Heart right ventricle (tissue), 16 donors: ENCODE measurements around the gene FAM78B. TPM values are rescaled to one million over a fixed set of nuclear protein-coding genes. Genes with fewer than 3 reads are reported as not detected.
A peak's percentile ranks its signal among the peaks of the same experiment; 100 is the strongest.

Source experiments
- ATAC-seq, 8 donors: fragments of 200-7000 bp; cut with Tn5 transposase; one replicate each; pipeline ENCODE4 v1.9.1; 2020; ENCODE audit warnings: mild to moderate bottlenecking in 8 of 8, moderate library complexity in 8 of 8, moderate number of reproducible peaks in 1 of 8
- DNase-seq, 2 donors: peaks; one replicate each; pipeline ENCODE4 v3.0.0-alpha.2; 2020
- H3K27ac ChIP-seq, 10 donors: fragments of 200-600 bp; sonication (generic) in 2 of 10; one replicate each; pipeline versions ENCODE4 v1.5.0 to v1.8.0; 2020 to 2022; ENCODE audit warnings: mild to moderate bottlenecking in 3 of 10
- H3K27me3 ChIP-seq, 7 donors: fragments of 200-600 bp; one replicate each; pipeline ENCODE4 v1.8.0; 2021 to 2022; ENCODE audit warnings: mild to moderate bottlenecking in 2 of 7
- H3K36me3 ChIP-seq, 9 donors: fragments of 200-600 bp; sonication (generic) in 1 of 9; one replicate each; pipeline versions ENCODE4 v1.5.0 to v1.8.0; 2020 to 2022; ENCODE audit warnings: mild to moderate bottlenecking in 2 of 9
- H3K4me1 ChIP-seq, 9 donors: fragments of 200-600 bp; sonication (generic) in 1 of 9; one replicate each; pipeline versions ENCODE4 v1.5.0 to v1.8.0; 2020 to 2022; ENCODE audit warnings: mild to moderate bottlenecking in 4 of 9
- H3K4me3 ChIP-seq, 10 donors: fragments of 200-600 bp; sonication (generic) in 2 of 10; one replicate each; pipeline versions ENCODE4 v1.5.0 to v1.8.0; 2020 to 2022; ENCODE audit warnings: mild to moderate bottlenecking in 7 of 10, moderate library complexity in 2 of 10
- H3K9me3 ChIP-seq, 11 donors: fragments of 200-600 bp in 10 of 11; sonication (generic) in 2 of 11; one replicate each; pipeline versions ENCODE4 v1.5.0 to v1.8.0; 2013 to 2022; ENCODE audit warnings: mild to moderate bottlenecking in 2 of 11, control low read depth in 1 of 11, moderate library complexity in 1 of 11
- WGBS, 2 donors: extraction: QIAGEN DNeasy Blood & Tissue Kit; methylation state at CpG; one replicate each; pipeline ENCODE4 v1.1.7; 2013; ENCODE audit warnings: inconsistent platforms in 1 of 2; 5-methylcytosine and 5-hydroxymethylcytosine counted together
- intact Hi-C, 10 donors: fragments of 100-400 bp; cut with DNase I; formaldehyde crosslinking; loops; one replicate each; pipeline versions ENCODE4 v1.11.1 to v1.14.2; 2022
- polyA plus RNA-seq, 2 donors: library from polyadenylated mRNA; stranded (reverse); fragments of 200-250 nt; gene quantifications; one replicate each; pipeline ENCODE4 v1.2.3, GENCODE V29; 2013
- total RNA-seq, 10 donors: library from RNA; stranded (reverse); fragmentation: NEBNext Ultra II Directional in 3 of 10; extraction: Animal tissue kit (Norgen Biotek cat#: 25700) in 3 of 10; gene quantifications; one replicate each; pipeline versions ENCODE4 v1.2.1 to v1.2.4, GENCODE V29; 2021 to 2023
- TF ChIP-seq, protein P1 (sequence below), 9 donors: fragments of 200-600 bp; sonication (generic) in 2 of 9; IDR thresholded peaks; one replicate each; pipeline versions ENCODE4 v1.5.0 to v1.8.0; 2021 to 2022; ENCODE audit warnings: antibody characterized with exemption in 9 of 9, mild to moderate bottlenecking in 5 of 9, moderate library complexity in 1 of 9
- donor health status: Arrhythmogenic right ventricular cardiomyopathy.
- donor health status: ischemic (EF 13 %, LVEDD 7.1; RV severe dilation, severe dysfunction).
- donor health status: healthy with polysubstance abuse.
- donor health status: DM: no; HTN: yes; CAD: no.
- donor health status: DM: no; HTN: no; CAD: no.
- donor health status: ischemic (EF 25% LVEDD 6.9; RV normal size, moderate dysfunction).
- donor health status: ischemic (EF 25% LVEDD 5.7; RV mildly dilated, moderate dysfunction).
- donor health status: healthy.
- donor health status: DM: yes; HTN: yes; CAD: no.
- donor health status: Ischemic cardiomyopathy.
- donor health status: ischemic (EF 35%, LVEDD 5.7; RV mildly dilated, moderate dysfunction).
- donor health status: nonischemic (EF 11% LVEDD 7.7; RV severe dilation, severe dysfunction).
- donor health status: DM: yes; HTN: yes; CAD: no.
- donor health status: PGD.
- donor health status: ischemic (EF 29% LVEDD 5.4; RV normal size, mild dysfunction).
- donor health status: nonischemic (EF 23%, LVEDD 6.1; RV moderate dilation, normal function).

FAM78B gene
- total and polyA plus RNA-seq, 12 donors: 1.4 to 5.4 (median 2.4) TPM

DNA sequence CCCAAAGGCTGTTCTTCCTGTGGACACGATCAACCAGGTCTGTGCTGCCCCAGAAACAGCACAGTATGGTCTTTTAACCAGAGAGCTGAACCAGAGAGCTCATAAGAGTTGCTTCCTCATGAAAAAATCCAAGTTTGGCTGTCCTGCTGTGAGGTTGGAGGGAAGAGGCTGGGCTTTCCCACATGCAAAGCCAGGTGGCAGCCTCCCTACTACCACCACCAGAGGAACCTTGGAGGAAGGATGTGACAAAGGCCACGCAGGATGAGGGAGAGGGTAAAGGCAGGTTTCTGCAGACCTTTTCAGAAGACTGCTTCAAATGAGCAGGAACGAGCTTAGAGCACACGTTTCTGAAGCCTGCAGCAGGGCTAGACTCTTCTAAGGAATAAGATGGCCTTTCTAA lies 27.1 kb downstream of the FAM78B start:
- H3K27ac ChIP-seq: no peak overlapping the region
- 56 to 62% methylated on average over 4 of the region's 4 CpGs for WGBS, 2 donors
- no peak for DNase-seq
- no peak overlapping the region for H3K4me3 ChIP-seq
- TF ChIP-seq, protein P1, sequence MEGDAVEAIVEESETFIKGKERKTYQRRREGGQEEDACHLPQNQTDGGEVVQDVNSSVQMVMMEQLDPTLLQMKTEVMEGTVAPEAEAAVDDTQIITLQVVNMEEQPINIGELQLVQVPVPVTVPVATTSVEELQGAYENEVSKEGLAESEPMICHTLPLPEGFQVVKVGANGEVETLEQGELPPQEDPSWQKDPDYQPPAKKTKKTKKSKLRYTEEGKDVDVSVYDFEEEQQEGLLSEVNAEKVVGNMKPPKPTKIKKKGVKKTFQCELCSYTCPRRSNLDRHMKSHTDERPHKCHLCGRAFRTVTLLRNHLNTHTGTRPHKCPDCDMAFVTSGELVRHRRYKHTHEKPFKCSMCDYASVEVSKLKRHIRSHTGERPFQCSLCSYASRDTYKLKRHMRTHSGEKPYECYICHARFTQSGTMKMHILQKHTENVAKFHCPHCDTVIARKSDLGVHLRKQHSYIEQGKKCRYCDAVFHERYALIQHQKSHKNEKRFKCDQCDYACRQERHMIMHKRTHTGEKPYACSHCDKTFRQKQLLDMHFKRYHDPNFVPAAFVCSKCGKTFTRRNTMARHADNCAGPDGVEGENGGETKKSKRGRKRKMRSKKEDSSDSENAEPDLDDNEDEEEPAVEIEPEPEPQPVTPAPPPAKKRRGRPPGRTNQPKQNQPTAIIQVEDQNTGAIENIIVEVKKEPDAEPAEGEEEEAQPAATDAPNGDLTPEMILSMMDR (IDR thresholded peaks at IDR 0.05): no peak
- H3K36me3 ChIP-seq: no peaks in the 10 kb centered on the region
- intact Hi-C loops: loop anchor here in 1 of 10 donors (10.0 kb wide), 1 partner anchor 295 kb away; no protein-coding TSS in a partner anchor
- H3K9me3 ChIP-seq: no peaks in the 10 kb centered on the region
- ATAC-seq: no peak
- H3K27me3 ChIP-seq: no peaks in the 10 kb centered on the region
- H3K4me1 ChIP-seq: no peaks in the 10 kb centered on the region

DNA sequence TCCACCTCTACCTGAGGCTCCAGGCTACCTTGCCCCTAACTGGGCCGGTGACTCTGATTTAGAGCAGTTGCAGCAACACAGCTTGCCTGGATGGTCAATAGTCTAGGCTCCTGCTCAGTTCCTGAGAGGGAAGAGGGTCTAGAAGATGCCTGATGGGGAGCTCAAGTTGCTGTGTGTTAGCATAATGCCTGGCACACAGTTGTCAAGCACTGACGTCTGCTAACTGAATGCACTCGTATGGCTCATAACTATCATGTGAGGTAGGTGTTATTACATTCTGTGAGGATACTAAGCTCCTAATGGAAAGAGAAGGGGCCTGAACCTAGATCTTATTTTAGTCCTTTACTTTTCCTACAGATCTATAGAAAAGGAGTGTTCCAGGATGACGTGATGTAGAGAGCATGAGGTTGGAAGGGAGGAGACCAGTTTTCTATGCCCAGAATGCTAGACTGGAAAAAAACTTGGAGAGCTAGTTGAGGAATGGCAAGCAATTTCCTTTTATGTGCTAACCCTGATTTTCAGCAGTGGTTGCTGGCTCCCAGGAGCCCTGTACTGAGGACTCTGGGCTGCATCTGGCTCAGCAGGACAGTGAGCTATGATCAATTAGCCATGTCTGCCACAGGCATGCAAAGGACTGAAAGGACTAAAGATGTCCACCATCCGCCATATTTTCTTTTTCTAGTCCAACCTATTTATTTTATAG lies 30.0 kb downstream of the FAM78B start:
- intact Hi-C loops: loop anchor here in 1 of 10 donors (10.0 kb wide), 1 partner anchor 298 kb away; no protein-coding TSS in a partner anchor
- H3K36me3 ChIP-seq: no peaks in the 10 kb centered on the region
- no peak overlapping the region for H3K27ac ChIP-seq
- peaks cover 0 to 14% (median 0%) of the 10 kb centered on the region in 11 donors for H3K9me3 ChIP-seq
- 72 to 76% methylated on average over 5 of the region's 5 CpGs for WGBS, 2 donors
- TF ChIP-seq, protein P1 (IDR thresholded peaks at IDR 0.05): no peak
- no peaks in the 10 kb centered on the region for H3K4me1 ChIP-seq
- ATAC-seq (peak in 2 of 8 donors; percentile 27 to 42), DNase-seq (no peak)
- no peaks in the 10 kb centered on the region for H3K27me3 ChIP-seq
- H3K4me3 ChIP-seq: no peak overlapping the region

DNA sequence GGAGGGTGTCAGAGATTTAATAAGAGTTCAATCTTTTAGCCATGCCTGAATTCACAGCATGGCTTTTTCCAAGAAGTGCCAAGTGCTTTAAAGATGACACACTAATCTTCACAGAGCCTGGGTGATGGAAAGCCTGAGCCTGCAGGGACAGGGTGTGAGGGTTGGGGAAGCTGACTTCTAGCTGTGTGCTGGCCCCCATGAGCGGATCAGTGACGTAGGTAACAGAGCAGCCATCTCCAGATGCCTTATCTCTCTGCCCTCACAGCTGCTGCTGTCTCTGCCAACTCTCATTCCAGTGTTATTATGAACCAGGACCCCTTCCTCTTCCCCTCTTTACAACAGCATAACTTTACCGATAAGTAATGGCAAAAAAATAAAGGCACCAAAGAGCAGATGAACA lies 30.6 kb downstream of the FAM78B start:
- intact Hi-C loops: loop anchor here in 1 of 10 donors (10.0 kb wide), 1 partner anchor 299 kb away; no protein-coding TSS in a partner anchor
- TF ChIP-seq, protein P1 (IDR thresholded peaks at IDR 0.05): no peak
- peaks cover 0 to 14% (median 0%) of the 10 kb centered on the region in 11 donors for H3K9me3 ChIP-seq
- 47 to 52% methylated on average over 3 of the region's 3 CpGs for WGBS, 2 donors
- H3K36me3 ChIP-seq: no peaks in the 10 kb centered on the region
- no peaks in the 10 kb centered on the region for H3K27me3 ChIP-seq
- no peaks in the 10 kb centered on the region for H3K4me1 ChIP-seq
- DNase-seq: no peak
- H3K4me3 ChIP-seq: no peak overlapping the region
- no peak overlapping the region for H3K27ac ChIP-seq
- peak in 1 of 8 donors; percentile 33 for ATAC-seq

DNA sequence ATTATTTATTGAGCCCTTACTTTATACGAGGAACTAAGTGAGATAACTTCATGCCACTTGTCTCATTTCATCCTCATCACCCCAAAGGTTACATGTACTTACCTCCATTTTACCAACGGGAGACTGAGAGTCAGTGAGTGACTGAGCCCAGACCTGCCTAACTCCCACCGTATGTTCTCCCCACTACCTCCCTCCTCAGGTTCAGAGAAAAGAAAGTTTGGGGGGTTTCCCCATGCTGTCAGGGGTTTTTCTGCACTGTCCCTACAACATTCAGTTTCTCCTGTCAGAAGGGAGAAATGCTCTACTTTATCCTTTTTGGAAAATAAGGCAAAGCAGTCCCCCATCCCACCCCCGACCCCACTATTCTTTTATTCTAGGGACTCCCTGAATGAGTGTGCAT lies 32.9 kb downstream of the FAM78B start:
- Histone ChIP-seq H3K27me3 (no peaks in the 10 kb centered on the region), H3K4me3 (no peak overlapping the region), H3K9me3 (peaks cover 0 to 14% (median 0%) of the 10 kb centered on the region in 11 donors), H3K36me3 (no peaks in the 10 kb centered on the region), H3K27ac (no peak overlapping the region), H3K4me1 (peaks cover 0 to 4% (median 0%) of the 10 kb centered on the region in 9 donors)
- TF ChIP-seq, protein P1 (IDR thresholded peaks at IDR 0.05): no peak
- no peak for DNase-seq
- intact Hi-C loops: loop anchor here in 1 of 10 donors (10.0 kb wide), 1 partner anchor 301 kb away; no protein-coding TSS in a partner anchor
- ATAC-seq: no peak
- WGBS, 2 donors: 80 to 83% methylated on average over 4 of the region's 4 CpGs
